Stimulated activated CD8-positive, alpha-beta memory T cell treated with anti-CD3 and anti-CD28 coated beads, Interleukin-4, amount 100 ng/mL, for 48 hours (primary cell): ENCODE data around the gene JARID2.

ENCODE experiments used
- DNase-seq: peaks from one replicate; pipeline ENCODE4 v3.0.0-alpha.2; 2020

JARID2 gene

GRCh38 chr6:15361197-15361596, 115.3 kb downstream of the JARID2 start:
- DNase-seq = no peak

GRCh38 chr6:15362274-15363160, 116.6 kb downstream of the JARID2 start:
- no peak for DNase-seq

GRCh38 chr6:15363164-15363522, 117.3 kb downstream of the JARID2 start:
- no peak for DNase-seq

GRCh38 chr6:15363523-15364400, 117.9 kb downstream of the JARID2 start:
- DNase-seq = no peak

GRCh38 chr6:15364401-15365037, 118.7 kb downstream of the JARID2 start:
- DNase-seq = no peak

- DNase-seq = peak; percentile 57
These were observed 119.4 kb downstream of the JARID2 start for GRCh38 chr6:15365273-15365687.

GRCh38 chr6:15366003-15366535, 120.2 kb downstream of the JARID2 start:
- DNase-seq = no peak

GRCh38 chr6:15366879-15367278, 121.0 kb downstream of the JARID2 start:
- DNase-seq = no peak

GRCh38 chr6:15368186-15368585, 122.3 kb downstream of the JARID2 start:
- no peak for DNase-seq

- DNase-seq = no peak
These were observed 123.0 kb downstream of the JARID2 start for GRCh38 chr6:15368873-15369272.

GRCh38 chr6:15369838-15370237, 124.0 kb downstream of the JARID2 start:
- no peak for DNase-seq

- DNase-seq = no peak
These were observed 125.1 kb downstream of the JARID2 start for GRCh38 chr6:15370733-15371671.

GRCh38 chr6:15372932-15373331, 127.1 kb downstream of the JARID2 start:
- DNase-seq = no peak

- DNase-seq = no peak
These were observed 128.2 kb downstream of the JARID2 start for GRCh38 chr6:15374119-15374518.

GRCh38 chr6:15375018-15375417, 129.1 kb downstream of the JARID2 start:
- no peak for DNase-seq

- no peak for DNase-seq
These were observed 129.9 kb downstream of the JARID2 start for GRCh38 chr6:15375638-15376290.

GRCh38 chr6:15376900-15377487, 131.1 kb downstream of the JARID2 start:
- no peak for DNase-seq

- no peak for DNase-seq
These were observed 132.4 kb downstream of the JARID2 start for GRCh38 chr6:15378272-15378671.

- DNase-seq = no peak
These were observed 133.0 kb downstream of the JARID2 start for GRCh38 chr6:15378866-15379265.

GRCh38 chr6:15380351-15380750, 134.5 kb downstream of the JARID2 start:
- no peak for DNase-seq

GRCh38 chr6:15382089-15382488, 136.2 kb downstream of the JARID2 start:
- DNase-seq = no peak
